ENCODE measurements around the gene TRIP4. TPM values are rescaled to one million over a fixed set of nuclear protein-coding genes. Genes with fewer than 3 reads are reported as not detected.
A peak's percentile ranks its signal among the peaks of the same experiment; 100 is the strongest.

Gene TRIP4
- total RNA-seq, 1 donor: 11.8 TPM

DNA sequence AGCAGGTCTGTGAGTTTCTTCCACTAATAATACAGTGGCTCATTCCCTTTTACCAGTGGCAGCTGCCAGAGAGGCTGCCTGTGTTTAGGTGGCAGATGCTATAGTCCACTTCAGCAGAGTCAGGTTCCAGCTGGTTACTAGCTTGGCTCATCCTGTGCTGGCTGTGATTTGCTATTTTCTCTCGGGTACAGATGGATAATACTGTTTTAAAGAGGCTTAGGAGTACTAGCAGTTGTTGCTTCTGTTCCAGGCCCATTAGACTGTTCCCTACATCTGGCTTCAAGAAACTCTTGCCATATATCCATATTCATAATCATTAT, 113.7 kb downstream of the TRIP4 start:
- TF ChIP-seq, protein P1, sequence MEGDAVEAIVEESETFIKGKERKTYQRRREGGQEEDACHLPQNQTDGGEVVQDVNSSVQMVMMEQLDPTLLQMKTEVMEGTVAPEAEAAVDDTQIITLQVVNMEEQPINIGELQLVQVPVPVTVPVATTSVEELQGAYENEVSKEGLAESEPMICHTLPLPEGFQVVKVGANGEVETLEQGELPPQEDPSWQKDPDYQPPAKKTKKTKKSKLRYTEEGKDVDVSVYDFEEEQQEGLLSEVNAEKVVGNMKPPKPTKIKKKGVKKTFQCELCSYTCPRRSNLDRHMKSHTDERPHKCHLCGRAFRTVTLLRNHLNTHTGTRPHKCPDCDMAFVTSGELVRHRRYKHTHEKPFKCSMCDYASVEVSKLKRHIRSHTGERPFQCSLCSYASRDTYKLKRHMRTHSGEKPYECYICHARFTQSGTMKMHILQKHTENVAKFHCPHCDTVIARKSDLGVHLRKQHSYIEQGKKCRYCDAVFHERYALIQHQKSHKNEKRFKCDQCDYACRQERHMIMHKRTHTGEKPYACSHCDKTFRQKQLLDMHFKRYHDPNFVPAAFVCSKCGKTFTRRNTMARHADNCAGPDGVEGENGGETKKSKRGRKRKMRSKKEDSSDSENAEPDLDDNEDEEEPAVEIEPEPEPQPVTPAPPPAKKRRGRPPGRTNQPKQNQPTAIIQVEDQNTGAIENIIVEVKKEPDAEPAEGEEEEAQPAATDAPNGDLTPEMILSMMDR (IDR thresholded peaks at IDR 0.05; ENCODE audit: insufficient read depth, low read length): no peak
- no peak for DNase-seq (ENCODE audit: low read depth)
- no peak overlapping the region for H3K4me3 ChIP-seq (ENCODE audit: low read depth, low read length)

DNA sequence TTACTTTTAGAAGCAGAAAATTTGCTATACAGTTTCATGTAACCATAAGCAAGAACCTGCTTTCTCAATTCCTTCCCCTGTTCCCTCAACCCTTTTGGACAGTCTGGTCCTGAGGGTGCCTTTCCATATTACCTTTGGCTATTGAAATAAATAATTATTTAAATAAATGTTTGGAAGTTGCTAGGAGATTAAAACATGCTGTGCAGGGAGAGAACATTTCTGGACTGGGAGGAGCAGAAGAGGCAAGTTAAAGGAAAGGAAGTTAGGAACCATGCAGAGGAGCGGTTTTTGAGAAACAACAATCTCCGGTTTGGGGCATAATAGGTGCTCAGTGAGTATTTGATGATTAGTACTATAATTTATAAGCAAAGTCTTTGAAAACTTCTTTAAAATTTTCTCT, 114.5 kb downstream of the TRIP4 start:
- no peak for DNase-seq (ENCODE audit: low read depth)
- TF ChIP-seq, protein P1 (IDR thresholded peaks at IDR 0.05; ENCODE audit: insufficient read depth, low read length): no peak
- H3K4me3 ChIP-seq (ENCODE audit: low read depth, low read length): no peak overlapping the region

DNA sequence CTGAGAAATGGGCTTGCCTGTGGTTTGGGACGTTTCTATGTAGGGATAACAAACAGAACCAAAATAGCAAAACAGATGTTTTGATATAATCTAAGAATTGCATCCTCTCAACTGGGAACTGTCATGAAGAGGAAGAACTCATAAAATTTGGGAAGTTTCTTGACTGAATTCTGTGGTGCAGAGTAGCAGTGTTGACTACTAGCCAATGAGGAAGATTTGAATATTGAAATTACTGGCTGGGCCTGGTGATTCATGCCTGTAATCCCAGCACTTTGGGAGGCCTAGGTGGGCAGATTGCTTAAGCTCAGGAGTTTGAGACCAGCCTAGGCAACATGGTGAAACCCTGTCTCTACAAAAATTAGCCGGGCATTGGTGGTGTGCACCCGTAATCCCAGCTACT, 114.9 kb downstream of the TRIP4 start:
- no peak overlapping the region for H3K4me3 ChIP-seq (ENCODE audit: low read depth, low read length)
- TF ChIP-seq, protein P1 (IDR thresholded peaks at IDR 0.05; ENCODE audit: insufficient read depth, low read length): no peak
- no peak for DNase-seq (ENCODE audit: low read depth)

DNA sequence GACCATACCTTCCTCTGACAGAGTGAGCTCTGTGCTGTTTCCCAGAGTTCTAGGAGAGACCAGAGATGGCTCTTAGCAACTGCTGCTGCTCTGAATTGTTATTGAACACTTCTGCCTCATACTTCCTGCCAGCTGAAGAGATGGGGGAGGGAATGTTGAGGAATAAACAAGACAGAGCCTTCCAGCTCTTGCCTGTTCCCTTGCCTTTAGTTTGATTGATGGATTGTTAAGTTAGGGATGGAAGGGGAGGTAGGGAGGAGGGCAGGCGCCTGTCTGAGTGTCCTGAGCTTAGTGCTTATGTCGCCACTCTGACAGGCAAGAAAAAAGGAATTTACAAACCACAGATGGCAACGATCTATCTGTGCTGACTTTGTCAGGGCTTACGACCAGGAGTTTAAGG, 115.6 kb downstream of the TRIP4 start:
- DNase-seq (ENCODE audit: low read depth): peak; percentile 22
- no peak overlapping the region for H3K4me3 ChIP-seq (ENCODE audit: low read depth, low read length)
- TF ChIP-seq, protein P1 (IDR thresholded peaks at IDR 0.05; ENCODE audit: insufficient read depth, low read length): no peak

DNA sequence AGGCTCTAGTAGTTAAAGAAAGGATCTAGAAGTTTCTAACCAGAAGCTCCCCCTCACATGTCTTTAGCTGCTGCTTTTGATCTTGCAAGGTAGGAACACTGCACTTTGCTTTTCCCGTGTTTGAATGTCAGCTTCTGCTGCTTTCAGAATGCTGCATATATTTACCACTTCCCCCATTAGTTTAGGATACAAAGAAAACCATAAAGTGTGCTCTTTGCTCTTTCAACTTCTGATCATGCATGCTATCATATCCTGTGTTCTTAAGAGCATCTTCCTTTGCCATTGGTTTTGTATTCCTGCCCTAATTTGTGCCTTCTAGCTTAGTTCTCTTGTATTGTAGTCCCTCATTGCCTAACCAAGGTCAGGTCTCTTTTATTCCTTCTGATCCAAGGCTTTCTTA, 116.0 kb downstream of the TRIP4 start:
- no peak for DNase-seq (ENCODE audit: low read depth)
- TF ChIP-seq, protein P1 (IDR thresholded peaks at IDR 0.05; ENCODE audit: insufficient read depth, low read length): no peak
- H3K4me3 ChIP-seq (ENCODE audit: low read depth, low read length): no peak overlapping the region

Small RNAs within 50 kb of the gene (small RNA-seq; reads per million reads assigned to genes)
- gene RF00019: not detected
- gene RF00554: not detected

Other genes starting within 250 kb of the TRIP4 start
- 0.18 and 0.41 TPM in 2 replicates for gene SNX22, start 236.1 kb upstream of the TRIP4 start, total RNA-seq (ENCODE audit: low replicate concordance)
- 237 and 811 TPM in 2 replicates for gene PPIB, start 224.8 kb upstream of the TRIP4 start, total RNA-seq (ENCODE audit: low replicate concordance)
- gene CSNK1G1, start 31.7 kb upstream of the TRIP4 start, total RNA-seq (ENCODE audit: low replicate concordance): 13.8 and 22.0 TPM in 2 replicates
- gene PCLAF, start 6.4 kb upstream of the TRIP4 start, total RNA-seq (ENCODE audit: low replicate concordance): 6.6 and 56.7 TPM in 2 replicates
- gene ZNF609, start 72.7 kb downstream of the TRIP4 start, total RNA-seq (ENCODE audit: low replicate concordance): 19.3 and 38.8 TPM in 2 replicates